ENCODE measurements around the gene ADGRF1. TPM values are rescaled to one million over a fixed set of nuclear protein-coding genes. Genes with fewer than 3 reads are reported as not detected.
A peak's percentile ranks its signal among the peaks of the same experiment; 100 is the strongest.

ADGRF1 gene
- total RNA-seq, 4 donors from 2014 or later, result 7.4 to 57.0 (median 43.6) TPM

- Histone ChIP-seq H3K4me1 (peaks cover 6 to 50% (median 8%) of the 10 kb centered on the region in 3 donors), H3K36me3 (no peaks in the 10 kb centered on the region), H3K9me3 (no peaks in the 10 kb centered on the region), H3K27ac (peak overlapping the region; percentile 42 to 88 (median 83)), H3K4me3 (peak overlapping the region; percentile 8 to 23 (median 16)), H3K27me3 (no peaks in the 10 kb centered on the region)
- 42 to 46% methylated on average over 2 of the region's 2 CpGs for WGBS, 2 donors
- intact Hi-C loops (cut with DNase I), result loop anchor here (10.0 kb wide), 1 partner anchor 187 kb away; no protein-coding TSS in a partner anchor
- TF ChIP-seq POLR2A (IDR thresholded peaks at IDR 0.05), result no peak
- TF ChIP-seq, protein P1, sequence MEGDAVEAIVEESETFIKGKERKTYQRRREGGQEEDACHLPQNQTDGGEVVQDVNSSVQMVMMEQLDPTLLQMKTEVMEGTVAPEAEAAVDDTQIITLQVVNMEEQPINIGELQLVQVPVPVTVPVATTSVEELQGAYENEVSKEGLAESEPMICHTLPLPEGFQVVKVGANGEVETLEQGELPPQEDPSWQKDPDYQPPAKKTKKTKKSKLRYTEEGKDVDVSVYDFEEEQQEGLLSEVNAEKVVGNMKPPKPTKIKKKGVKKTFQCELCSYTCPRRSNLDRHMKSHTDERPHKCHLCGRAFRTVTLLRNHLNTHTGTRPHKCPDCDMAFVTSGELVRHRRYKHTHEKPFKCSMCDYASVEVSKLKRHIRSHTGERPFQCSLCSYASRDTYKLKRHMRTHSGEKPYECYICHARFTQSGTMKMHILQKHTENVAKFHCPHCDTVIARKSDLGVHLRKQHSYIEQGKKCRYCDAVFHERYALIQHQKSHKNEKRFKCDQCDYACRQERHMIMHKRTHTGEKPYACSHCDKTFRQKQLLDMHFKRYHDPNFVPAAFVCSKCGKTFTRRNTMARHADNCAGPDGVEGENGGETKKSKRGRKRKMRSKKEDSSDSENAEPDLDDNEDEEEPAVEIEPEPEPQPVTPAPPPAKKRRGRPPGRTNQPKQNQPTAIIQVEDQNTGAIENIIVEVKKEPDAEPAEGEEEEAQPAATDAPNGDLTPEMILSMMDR (IDR thresholded peaks at IDR 0.05), result no peak
- DNase-seq, result no peak
These were observed 391 bp downstream of the ADGRF1 start for GRCh38 chr6:47041741-47042140.

GRCh38 chr6:47034926-47035325 is 7.2 kb downstream of the ADGRF1 start:
- TF ChIP-seq, protein P1 (IDR thresholded peaks at IDR 0.05), result no peak
- no peak for TF ChIP-seq POLR2A (IDR thresholded peaks at IDR 0.05)
- H3K36me3 ChIP-seq, result no peaks in the 10 kb centered on the region
- intact Hi-C loops (cut with DNase I), result no loop called here
- peak overlapping the region in 3 of 4 donors; percentile 61 to 66 (median 63) for H3K27ac ChIP-seq
- H3K4me3 ChIP-seq, result no peak overlapping the region
- H3K4me1 ChIP-seq, result peaks cover 7 to 39% (median 9%) of the 10 kb centered on the region in 3 donors
- no peaks in the 10 kb centered on the region for H3K9me3 ChIP-seq
- 5 to 13% methylated on average over 6 of the region's 6 CpGs for WGBS, 2 donors
- DNase-seq, result no peak
- H3K27me3 ChIP-seq, result no peaks in the 10 kb centered on the region

DNA sequence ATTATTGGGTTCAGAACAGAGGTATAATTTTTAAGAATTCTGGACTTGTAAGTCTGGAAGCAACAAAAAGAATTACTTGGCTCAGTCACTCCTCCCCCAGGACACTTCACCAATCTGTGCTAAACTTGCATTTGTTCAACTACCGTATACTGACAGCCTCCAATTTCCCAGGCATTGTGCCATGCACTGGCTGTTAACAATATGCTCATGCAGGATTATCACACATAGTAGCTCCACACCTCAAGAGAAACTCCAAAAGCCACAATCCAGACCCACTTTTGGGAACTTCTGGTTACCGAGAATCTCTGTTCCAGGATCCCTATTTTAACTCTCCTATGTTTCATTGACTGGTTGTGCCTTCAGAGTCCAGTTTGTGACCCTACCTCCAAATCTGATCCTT is 7.7 kb downstream of the ADGRF1 start:
- H3K27me3 ChIP-seq, result no peaks in the 10 kb centered on the region
- intact Hi-C loops (cut with DNase I), result no loop called here
- 20 to 33% methylated on average over 2 of the region's 2 CpGs for WGBS, 2 donors
- no peak for DNase-seq
- H3K36me3 ChIP-seq, result no peaks in the 10 kb centered on the region
- H3K27ac ChIP-seq, result peak overlapping the region in 3 of 4 donors; percentile 61 to 66 (median 63)
- TF ChIP-seq, protein P1 (IDR thresholded peaks at IDR 0.05), result no peak
- TF ChIP-seq POLR2A (IDR thresholded peaks at IDR 0.05), result no peak
- no peak overlapping the region for H3K4me3 ChIP-seq
- no peaks in the 10 kb centered on the region for H3K9me3 ChIP-seq
- H3K4me1 ChIP-seq, result peaks cover 7 to 39% (median 9%) of the 10 kb centered on the region in 3 donors

- Histone ChIP-seq H3K27ac (no peak overlapping the region), H3K4me1 (peaks cover 7 to 39% (median 9%) of the 10 kb centered on the region in 3 donors), H3K36me3 (no peaks in the 10 kb centered on the region), H3K4me3 (no peak overlapping the region), H3K9me3 (no peaks in the 10 kb centered on the region), H3K27me3 (no peaks in the 10 kb centered on the region)
- intact Hi-C loops (cut with DNase I), result no loop called here
- no peak for TF ChIP-seq POLR2A (IDR thresholded peaks at IDR 0.05)
- TF ChIP-seq, protein P1 (IDR thresholded peaks at IDR 0.05), result no peak
- DNase-seq, result no peak
- WGBS, 2 donors, result 70 to 77% methylated on average over 12 of the region's 12 CpGs
These were observed 9.0 kb downstream of the ADGRF1 start for GRCh38 chr6:47032974-47033765.

- intact Hi-C loops (cut with DNase I), result no loop called here
- Histone ChIP-seq H3K9me3 (no peaks in the 10 kb centered on the region), H3K27me3 (no peaks in the 10 kb centered on the region), H3K4me1 (peaks cover 7 to 38% (median 9%) of the 10 kb centered on the region in 3 donors), H3K27ac (no peak overlapping the region), H3K36me3 (no peaks in the 10 kb centered on the region), H3K4me3 (no peak overlapping the region)
- TF ChIP-seq, protein P1 (IDR thresholded peaks at IDR 0.05), result no peak
- no peak for TF ChIP-seq POLR2A (IDR thresholded peaks at IDR 0.05)
- DNase-seq, result no peak
- WGBS, 2 donors, result 72 to 88% methylated on average over 3 of the region's 3 CpGs
These were observed 10.5 kb downstream of the ADGRF1 start for GRCh38 chr6:47031656-47032055.
